Measurements from ENCODE around the gene SUMF1. TPM values are rescaled to one million over a fixed set of nuclear protein-coding genes. Genes with fewer than 3 reads are reported as not detected.

SUMF1 gene
- total RNA-seq, 6 experiments from 2014 or later = 15.9 to 32.4 (median 21.3) TPM

DNA sequence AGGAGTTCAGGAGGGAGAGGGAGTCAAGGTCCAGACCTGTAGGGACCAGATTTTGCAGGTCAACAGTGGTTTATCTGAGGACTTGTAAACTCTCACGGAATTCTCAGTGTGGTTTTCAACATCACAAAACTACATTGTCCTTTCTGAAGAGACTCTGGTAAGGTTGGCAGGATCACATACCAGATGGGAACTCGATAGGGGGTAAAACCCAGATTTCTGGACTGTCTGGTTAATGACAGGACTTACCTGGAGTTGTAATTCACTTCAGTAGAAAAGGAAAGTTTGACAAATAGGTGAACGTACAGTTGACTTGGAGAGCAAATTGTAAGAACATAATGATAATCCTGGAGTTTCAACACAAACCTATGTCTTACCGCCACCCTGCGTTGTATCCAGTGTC, 31.4 kb upstream of the SUMF1 start:
- H3K27me3 ChIP-seq = no peaks in the 10 kb centered on the region
- 91% methylated on average over 4 of the region's 5 CpGs for WGBS (ENCODE audit: insufficient coverage, low coverage, low lambda C conversion rate, missing lambda C conversion rate)
- ATAC-seq = no peak
- H3K27ac ChIP-seq = no peak overlapping the region
- intact Hi-C loops (cut with DNase I) = no loop called here
- no peaks in the 10 kb centered on the region for H3K36me3 ChIP-seq
- DNase-seq = no peak
- TF ChIP-seq, protein P1, sequence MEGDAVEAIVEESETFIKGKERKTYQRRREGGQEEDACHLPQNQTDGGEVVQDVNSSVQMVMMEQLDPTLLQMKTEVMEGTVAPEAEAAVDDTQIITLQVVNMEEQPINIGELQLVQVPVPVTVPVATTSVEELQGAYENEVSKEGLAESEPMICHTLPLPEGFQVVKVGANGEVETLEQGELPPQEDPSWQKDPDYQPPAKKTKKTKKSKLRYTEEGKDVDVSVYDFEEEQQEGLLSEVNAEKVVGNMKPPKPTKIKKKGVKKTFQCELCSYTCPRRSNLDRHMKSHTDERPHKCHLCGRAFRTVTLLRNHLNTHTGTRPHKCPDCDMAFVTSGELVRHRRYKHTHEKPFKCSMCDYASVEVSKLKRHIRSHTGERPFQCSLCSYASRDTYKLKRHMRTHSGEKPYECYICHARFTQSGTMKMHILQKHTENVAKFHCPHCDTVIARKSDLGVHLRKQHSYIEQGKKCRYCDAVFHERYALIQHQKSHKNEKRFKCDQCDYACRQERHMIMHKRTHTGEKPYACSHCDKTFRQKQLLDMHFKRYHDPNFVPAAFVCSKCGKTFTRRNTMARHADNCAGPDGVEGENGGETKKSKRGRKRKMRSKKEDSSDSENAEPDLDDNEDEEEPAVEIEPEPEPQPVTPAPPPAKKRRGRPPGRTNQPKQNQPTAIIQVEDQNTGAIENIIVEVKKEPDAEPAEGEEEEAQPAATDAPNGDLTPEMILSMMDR (IDR thresholded peaks at IDR 0.05) = no peak
- no peak for TF ChIP-seq POLR2A (IDR thresholded peaks at IDR 0.05)
- peaks cover 0 to 3% (median 0%) of the 10 kb centered on the region in 4 donors for H3K4me1 ChIP-seq
- no peak overlapping the region for H3K4me3 ChIP-seq
- H3K9me3 ChIP-seq = no peaks in the 10 kb centered on the region

DNA sequence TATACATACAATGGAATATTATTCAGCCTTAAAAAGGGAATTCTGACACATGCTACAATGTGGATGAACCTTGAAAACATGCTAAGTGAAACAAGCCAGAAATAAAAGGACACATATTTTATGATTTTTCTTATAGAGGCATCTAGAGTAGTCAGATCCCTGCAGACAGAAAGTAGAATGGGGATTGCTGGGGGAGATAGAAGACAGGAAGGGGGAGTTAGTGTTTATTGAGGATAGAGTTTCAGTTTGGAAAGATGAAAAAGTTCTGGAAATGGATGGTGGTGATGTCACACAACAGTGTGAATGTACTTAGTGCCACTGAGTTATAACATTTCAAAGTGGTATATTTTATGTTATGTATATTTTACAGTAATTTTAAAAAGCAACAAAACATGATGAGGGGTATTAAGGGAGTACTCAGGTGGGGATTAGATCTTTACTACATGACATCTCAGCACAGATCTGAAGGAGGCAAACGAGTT, 30.8 kb upstream of the SUMF1 start:
- DNase-seq (no peak), ATAC-seq (no peak)
- Histone ChIP-seq H3K9me3 (no peaks in the 10 kb centered on the region), H3K27me3 (no peaks in the 10 kb centered on the region), H3K4me1 (peaks cover 0 to 3% (median 0%) of the 10 kb centered on the region in 4 donors), H3K27ac (no peak overlapping the region), H3K4me3 (no peak overlapping the region), H3K36me3 (no peaks in the 10 kb centered on the region)
- TF ChIP-seq, protein P1 (IDR thresholded peaks at IDR 0.05) = no peak
- no peak for TF ChIP-seq POLR2A (IDR thresholded peaks at IDR 0.05)
- WGBS (ENCODE audit: insufficient coverage, low coverage, low lambda C conversion rate, missing lambda C conversion rate) = 57% methylated on average over 1 of the region's 1 CpG
- intact Hi-C loops (cut with DNase I) = no loop called here

GRCh38 chr3:4497005-4497692, 30.1 kb upstream of the SUMF1 start:
- TF ChIP-seq, protein P1 (IDR thresholded peaks at IDR 0.05) = no peak
- TF ChIP-seq POLR2A (IDR thresholded peaks at IDR 0.05) = no peak
- Histone ChIP-seq H3K4me3 (no peak overlapping the region), H3K4me1 (peaks cover 0 to 5% (median 0%) of the 10 kb centered on the region in 4 donors), H3K27ac (no peak overlapping the region), H3K9me3 (no peaks in the 10 kb centered on the region), H3K36me3 (no peaks in the 10 kb centered on the region), H3K27me3 (no peaks in the 10 kb centered on the region)
- ATAC-seq = no peak
- DNase-seq = no peak
- WGBS (ENCODE audit: insufficient coverage, low coverage, low lambda C conversion rate, missing lambda C conversion rate) = 67% methylated on average over 5 of the region's 5 CpGs
- intact Hi-C loops (cut with DNase I) = no loop called here

GRCh38 chr3:4496087-4496452, 29.0 kb upstream of the SUMF1 start:
- Histone ChIP-seq H3K9me3 (no peaks in the 10 kb centered on the region), H3K4me1 (peaks cover 0 to 9% (median 0%) of the 10 kb centered on the region in 4 donors), H3K27ac (no peak overlapping the region), H3K36me3 (no peaks in the 10 kb centered on the region), H3K4me3 (no peak overlapping the region), H3K27me3 (no peaks in the 10 kb centered on the region)
- WGBS (ENCODE audit: insufficient coverage, low coverage, low lambda C conversion rate, missing lambda C conversion rate) = 56% methylated on average over 3 of the region's 3 CpGs
- ATAC-seq = no peak
- no peak for TF ChIP-seq POLR2A (IDR thresholded peaks at IDR 0.05)
- TF ChIP-seq, protein P1 (IDR thresholded peaks at IDR 0.05) = no peak
- intact Hi-C loops (cut with DNase I) = no loop called here
- DNase-seq = no peak
